HG02798 (cell line): ENCODE measurements around the gene TRPM3.

Experiments used
- ATAC-seq: cut with Tn5 transposase; IDR thresholded peaks from one replicate; pipeline ENCODE4 v1.9.1; 2021; ENCODE audit warnings: mild to moderate bottlenecking; ENCODE audit not compliant: unreplicated experiment, poor library complexity

TRPM3 gene

DNA sequence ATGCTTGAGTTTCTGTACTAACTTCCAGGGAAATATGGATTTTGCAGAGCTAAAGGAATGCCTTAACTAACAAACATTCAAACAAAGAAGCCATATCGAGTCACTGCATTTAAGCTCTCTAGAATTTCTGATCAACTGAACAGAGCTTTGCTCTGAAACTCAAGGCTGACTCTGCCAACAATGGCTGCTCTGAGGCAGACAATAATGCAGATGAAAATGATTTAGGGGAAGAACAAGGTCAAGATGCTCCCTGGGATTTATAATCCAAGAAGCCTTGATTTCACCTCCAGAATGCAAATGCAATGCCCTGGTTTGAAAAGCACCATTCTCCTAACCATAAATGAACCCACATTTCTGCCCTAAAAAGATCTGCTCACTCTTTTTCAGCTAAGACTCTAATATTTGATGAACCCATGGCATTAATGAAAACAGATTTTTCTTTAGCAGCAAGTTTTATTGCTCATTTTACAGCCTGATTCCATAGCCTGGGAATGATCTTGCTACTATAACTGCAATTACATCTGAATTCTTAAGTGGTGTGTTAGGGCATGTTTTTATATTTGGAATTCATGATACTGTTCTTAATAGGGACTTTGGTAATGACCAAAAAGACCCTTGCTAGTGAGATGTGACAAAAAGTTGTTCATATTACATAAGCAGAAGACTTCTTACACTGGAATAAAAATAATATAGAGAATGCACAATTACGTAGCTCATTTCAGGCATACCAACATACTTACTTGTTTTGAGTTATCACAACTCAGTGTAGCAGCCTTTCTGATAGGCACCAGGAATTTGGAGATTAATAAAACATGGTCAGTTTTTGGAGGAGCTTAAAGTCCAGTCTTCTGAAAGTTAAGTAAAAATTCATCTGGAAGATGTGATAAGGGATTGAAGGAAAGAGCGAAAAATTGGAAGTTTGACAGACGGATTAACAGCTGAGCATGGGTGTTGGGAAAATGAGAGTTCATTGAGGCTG lies 169.4 kb downstream of the TRPM3 start:
- no peak for ATAC-seq

GRCh38 chr9:70950270-70950669 lies 171.2 kb downstream of the TRPM3 start:
- no peak for ATAC-seq

DNA sequence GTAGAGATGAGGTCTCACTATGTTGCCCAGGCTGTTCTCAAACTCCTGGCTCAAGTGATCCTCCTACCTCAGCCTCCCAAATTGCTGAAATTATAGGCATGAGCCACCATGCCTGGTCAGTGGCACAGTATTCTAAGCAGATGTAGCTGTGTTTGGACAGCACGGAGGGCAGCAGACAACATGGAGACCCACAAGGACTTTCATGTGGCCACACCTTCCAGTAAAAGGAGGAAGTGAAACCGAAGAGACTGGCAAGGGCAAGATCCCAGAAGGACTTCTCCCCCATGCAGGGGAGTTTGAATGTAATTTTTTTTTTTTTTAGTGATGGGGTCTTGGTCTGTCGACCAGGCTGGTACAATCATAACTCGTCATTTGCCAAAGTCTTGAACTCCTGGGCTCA lies 172.2 kb downstream of the TRPM3 start:
- no peak for ATAC-seq

- no peak for ATAC-seq
Measured at GRCh38 chr9:70948744-70949143, 172.7 kb downstream of the TRPM3 start.

DNA sequence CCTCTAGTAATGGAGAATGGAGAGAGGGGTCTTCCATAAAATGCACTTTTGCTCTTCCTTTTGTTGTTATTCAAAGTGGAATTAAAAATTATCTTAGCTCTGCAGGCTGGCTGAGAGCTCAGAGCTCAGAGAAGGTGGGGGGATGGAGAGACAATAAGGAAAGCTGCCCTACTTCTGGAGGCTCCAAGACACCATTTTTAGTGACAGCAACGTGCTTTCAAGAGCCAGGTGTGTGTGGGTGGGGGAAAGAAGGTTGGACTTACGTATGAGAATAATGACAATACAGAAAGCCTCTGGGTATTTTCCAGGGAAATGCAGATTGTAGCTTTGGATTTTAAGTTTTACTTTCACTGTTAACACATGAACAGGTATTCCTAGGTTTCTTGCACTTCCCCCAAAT lies 173.9 kb downstream of the TRPM3 start:
- no peak for ATAC-seq

DNA sequence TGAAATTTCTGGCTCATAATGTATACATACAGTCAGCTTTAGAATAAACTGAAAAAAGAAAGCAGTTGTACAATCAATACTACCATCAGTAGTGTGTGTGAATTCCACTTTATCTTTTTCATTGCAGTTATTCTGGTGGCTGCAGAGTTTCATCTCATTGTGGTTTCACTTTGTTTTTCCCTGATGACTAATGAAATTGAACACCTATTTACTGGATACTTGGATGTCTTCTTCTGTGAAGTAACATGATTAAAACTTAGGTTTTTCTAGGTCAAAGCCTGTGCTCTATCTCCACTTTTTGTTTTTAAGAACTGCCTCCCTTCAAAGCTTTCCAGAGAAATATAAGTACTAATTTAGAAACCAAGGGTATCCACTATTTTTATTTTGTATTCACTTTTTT lies 174.3 kb downstream of the TRPM3 start:
- ATAC-seq, result no peak

DNA sequence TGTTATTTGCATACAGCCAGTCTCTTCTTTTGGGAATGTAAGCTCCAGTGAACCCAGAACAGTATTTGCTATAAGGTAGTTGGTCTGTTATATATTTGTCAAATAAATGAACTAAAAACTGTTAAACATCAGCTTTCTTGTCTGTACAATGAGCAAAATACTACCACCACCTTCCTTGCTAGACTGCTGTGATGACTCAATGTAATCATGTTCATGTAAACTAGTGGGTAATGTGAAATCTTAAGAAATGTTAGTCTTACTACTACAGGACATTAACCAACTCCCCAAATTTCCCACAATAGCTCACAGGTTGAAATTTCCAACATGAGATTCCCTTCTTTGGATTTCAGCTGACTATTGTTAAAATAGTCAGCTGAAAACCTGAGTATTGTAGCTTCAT lies 176.1 kb downstream of the TRPM3 start:
- ATAC-seq, result no peak

GRCh38 chr9:70941191-70941590 lies 180.2 kb downstream of the TRPM3 start:
- ATAC-seq, result no peak

- no peak for ATAC-seq
Measured at GRCh38 chr9:70940605-70941004, 180.8 kb downstream of the TRPM3 start.

DNA sequence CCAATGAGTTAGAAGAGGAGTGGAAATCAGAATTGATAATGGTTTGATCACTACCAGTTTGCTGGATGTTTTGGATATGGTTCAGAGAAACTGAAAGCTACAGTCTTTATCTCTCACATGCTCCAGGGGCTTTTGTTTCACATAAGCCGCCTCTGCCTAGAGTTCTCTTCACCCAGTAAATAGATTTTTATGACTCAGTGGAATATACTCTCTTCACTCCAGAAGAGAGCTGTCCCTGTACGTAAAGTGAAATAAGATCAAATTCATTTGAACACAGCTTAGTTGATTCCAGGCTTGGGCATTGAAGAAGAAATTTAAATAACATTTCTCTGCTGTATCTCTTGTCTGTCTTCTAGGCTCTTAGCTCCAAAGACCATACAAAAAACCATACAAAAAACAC lies 184.9 kb downstream of the TRPM3 start:
- no peak for ATAC-seq

DNA sequence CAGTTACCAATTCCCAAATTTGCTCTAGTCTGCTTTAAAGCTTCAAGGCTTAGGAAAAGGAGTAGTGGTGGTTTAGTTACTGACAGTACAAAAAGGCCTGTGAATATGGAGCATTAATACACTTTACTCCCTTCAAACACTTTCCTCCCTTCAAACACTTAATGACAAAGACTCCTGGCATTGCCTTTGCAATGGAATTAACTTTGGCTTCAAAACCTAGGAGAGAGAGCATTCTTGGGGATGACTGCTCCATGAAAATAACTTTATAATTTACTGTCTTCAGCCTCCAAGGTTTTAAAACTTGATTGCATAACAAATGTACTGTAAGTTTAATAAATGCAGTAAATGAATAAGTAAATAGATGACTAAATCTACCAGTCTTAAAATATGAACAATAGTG lies 185.6 kb downstream of the TRPM3 start:
- no peak for ATAC-seq

DNA sequence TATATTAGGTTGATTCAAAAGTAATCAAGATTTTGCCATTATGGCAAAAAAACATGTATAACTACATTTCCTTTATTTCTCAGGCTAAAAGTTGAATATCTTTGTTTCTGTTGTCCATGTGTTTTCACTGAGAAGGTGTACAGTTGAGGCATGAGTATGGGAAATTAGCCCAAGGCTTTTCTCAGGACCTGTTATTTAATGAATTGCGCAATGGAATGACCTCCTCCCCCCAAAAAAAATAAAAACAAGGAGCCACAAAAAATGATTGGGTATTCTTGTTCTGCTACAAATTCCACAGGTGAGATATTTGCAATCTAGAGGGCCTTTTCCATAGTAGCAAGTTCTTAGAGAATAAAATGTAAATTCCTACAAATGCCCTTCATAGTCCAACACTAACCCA lies 186.8 kb downstream of the TRPM3 start:
- ATAC-seq, result no peak

GRCh38 chr9:70933321-70933720 lies 188.1 kb downstream of the TRPM3 start:
- ATAC-seq, result no peak

- ATAC-seq, result no peak
Measured at GRCh38 chr9:70932097-70932496, 189.3 kb downstream of the TRPM3 start.

DNA sequence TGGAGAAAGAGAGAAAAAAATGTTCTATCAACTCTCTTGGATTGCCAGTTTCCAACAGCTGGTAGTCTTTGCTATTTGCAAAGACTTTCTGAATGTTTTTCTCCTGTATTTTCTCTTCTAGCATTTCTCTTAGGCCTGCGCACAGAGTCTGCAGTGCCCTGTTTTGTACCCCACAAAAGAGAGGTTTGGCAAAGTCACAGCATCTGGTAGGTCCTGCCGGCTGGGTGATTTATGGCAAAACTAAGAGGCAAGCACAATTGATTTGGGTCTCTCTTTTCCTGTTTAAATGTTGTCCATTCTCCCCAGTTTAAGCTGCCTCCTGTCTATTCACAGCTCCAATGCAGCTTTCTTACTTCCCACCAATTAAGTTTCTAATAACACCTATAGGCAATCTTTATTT lies 193.9 kb downstream of the TRPM3 start:
- ATAC-seq, result no peak

DNA sequence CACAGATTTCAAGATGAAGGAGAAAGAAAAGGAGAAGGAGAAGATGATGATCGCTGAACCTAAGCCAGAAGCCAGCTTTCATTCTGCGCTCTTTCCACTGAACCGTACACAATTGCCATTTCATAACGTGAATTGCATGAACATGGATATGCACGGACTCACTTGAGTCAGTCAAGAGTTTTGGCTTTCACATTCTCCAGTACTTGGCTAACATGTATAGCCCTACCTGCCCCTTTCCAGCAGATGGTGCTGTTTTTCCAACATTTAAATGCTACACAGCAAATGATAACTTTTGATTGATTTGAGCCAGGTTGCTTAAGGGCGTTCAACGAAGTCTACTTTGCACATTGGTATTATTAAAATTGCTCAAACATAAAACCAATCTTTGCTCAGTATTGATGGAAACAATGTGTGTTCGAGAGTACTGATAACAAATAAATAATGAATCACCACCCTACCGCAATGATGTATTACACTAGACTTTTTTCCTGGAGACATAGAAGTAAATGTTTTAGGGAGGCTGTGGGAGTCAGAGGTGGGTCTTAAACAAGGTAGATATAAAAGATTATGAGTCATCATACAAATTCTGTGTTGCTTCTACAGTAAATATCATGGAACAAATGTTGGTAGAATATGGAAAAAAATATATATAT lies 196.4 kb downstream of the TRPM3 start:
- ATAC-seq, result peak; percentile 91

- no peak for ATAC-seq
Measured at GRCh38 chr9:70924380-70924779, 197.0 kb downstream of the TRPM3 start.

GRCh38 chr9:70923961-70924360 lies 197.5 kb downstream of the TRPM3 start:
- ATAC-seq, result no peak

DNA sequence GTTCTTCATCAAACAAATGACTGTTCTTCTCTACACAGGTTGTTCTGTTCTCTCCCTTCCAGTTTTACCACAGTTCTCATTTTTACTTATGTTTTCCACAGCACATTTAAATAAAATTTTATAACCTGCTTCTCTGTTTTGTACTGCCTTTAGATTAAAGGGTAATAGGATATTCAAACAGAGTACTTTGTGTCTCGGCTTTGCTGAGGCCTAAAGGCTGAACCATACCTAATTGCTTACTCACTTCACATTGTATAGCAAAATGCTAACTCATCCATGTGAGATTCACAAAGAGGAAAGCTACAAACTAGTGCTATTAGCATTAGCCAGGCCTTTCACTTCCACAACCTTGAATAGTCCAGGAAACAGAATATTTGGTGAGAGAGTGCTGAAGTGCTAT lies 200.3 kb downstream of the TRPM3 start:
- ATAC-seq, result no peak

GRCh38 chr9:70917277-70917676 lies 204.1 kb downstream of the TRPM3 start:
- ATAC-seq, result no peak

DNA sequence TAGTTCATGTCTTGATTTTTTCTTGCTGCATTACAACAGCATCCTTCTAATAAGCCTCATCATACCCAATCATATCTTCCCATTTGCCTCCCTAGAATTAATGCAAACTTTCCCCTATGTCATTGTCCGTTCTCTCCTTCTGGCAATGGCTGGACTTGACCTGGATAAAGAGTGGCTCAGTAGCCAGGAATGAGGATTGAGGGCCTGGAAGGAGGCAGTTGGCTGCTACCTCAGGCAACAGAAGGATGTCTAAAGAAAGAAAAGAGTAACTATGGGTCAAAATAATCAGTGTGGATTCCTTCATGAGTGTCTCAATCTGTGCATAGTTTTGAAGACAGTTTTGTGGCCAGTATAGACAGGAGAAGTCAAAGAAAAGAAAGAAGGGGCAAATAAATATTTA lies 209.6 kb downstream of the TRPM3 start:
- ATAC-seq, result no peak

- ATAC-seq, result no peak
Measured at GRCh38 chr9:70910598-70910997, 210.8 kb downstream of the TRPM3 start.
